ENCODE results near the gene STARD13.

DNA sequence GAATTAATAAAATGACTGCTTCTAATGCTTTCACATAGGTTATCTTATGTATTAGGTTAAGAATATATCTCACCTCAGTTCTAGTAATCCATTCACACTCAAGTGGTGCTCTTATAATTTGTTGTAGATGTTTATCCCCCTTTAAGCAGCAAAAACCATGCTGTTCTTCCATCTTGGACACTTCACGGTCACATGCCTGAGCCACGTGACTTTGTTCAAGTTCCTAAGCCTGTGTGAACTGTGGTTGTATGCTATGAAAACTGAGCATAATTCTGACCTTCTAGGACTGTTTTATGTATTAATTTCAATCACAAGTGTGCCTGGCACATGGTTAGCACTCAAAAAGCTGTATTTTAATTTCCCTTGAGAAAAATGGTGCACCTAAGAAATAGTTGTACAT is 41.2 kb upstream of the STARD13 start:
- TF ChIP-seq, protein P1, sequence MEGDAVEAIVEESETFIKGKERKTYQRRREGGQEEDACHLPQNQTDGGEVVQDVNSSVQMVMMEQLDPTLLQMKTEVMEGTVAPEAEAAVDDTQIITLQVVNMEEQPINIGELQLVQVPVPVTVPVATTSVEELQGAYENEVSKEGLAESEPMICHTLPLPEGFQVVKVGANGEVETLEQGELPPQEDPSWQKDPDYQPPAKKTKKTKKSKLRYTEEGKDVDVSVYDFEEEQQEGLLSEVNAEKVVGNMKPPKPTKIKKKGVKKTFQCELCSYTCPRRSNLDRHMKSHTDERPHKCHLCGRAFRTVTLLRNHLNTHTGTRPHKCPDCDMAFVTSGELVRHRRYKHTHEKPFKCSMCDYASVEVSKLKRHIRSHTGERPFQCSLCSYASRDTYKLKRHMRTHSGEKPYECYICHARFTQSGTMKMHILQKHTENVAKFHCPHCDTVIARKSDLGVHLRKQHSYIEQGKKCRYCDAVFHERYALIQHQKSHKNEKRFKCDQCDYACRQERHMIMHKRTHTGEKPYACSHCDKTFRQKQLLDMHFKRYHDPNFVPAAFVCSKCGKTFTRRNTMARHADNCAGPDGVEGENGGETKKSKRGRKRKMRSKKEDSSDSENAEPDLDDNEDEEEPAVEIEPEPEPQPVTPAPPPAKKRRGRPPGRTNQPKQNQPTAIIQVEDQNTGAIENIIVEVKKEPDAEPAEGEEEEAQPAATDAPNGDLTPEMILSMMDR (IDR thresholded peaks at IDR 0.05) = no peak
- TF ChIP-seq POLR2AphosphoS5 (IDR thresholded peaks at IDR 0.05) = no peak
- no peak for TF ChIP-seq POLR2A (IDR thresholded peaks at IDR 0.05)
